HS-27A (cell line): Measurements from ENCODE around the gene KCNK16.

ENCODE experiments used
- DNase-seq: peaks from one replicate; pipeline ENCODE4 v3.0.0-alpha.2; 2012; ENCODE audit warnings: low read depth, missing footprints

Gene KCNK16

DNA sequence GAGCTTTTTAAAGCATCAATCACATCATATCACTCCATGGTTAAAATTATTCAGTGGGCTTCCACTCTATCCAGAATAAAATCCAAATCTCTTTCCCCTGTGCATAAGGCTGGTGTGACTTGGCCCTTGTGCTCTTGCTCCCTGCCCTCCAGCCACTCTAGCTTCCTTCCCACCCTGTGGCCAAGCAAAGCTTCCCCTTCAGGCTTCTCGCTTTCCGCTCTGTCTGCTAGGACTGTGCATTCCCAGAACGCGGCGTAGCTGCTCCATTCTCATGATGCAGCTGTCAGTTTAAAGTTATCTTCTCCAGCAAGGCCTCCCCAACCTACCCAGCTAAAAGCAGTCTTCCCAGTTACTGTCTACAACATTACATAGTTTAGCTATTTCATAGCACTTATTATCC is 19.4 kb upstream of the KCNK16 start:
- DNase-seq, result no peak

DNA sequence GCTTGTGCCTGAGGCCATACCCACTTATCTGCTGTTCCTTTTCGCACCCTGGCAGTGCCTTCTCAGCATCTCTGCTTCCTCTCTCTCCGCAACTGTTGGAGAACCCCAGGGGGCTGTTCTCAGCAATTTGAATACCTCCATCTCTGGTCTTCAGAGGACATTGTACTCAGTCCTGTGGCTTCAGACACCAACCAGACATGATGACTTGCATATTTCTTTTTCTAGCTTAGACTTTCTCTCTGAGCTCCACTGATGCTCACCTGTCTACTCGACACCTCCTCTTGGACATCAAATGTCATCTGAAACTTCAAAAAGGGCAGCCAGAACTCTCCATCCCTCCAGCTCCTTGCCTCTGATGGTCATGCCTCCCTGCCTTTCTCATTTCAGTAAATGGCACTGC is 18.9 kb upstream of the KCNK16 start:
- no peak for DNase-seq

DNA sequence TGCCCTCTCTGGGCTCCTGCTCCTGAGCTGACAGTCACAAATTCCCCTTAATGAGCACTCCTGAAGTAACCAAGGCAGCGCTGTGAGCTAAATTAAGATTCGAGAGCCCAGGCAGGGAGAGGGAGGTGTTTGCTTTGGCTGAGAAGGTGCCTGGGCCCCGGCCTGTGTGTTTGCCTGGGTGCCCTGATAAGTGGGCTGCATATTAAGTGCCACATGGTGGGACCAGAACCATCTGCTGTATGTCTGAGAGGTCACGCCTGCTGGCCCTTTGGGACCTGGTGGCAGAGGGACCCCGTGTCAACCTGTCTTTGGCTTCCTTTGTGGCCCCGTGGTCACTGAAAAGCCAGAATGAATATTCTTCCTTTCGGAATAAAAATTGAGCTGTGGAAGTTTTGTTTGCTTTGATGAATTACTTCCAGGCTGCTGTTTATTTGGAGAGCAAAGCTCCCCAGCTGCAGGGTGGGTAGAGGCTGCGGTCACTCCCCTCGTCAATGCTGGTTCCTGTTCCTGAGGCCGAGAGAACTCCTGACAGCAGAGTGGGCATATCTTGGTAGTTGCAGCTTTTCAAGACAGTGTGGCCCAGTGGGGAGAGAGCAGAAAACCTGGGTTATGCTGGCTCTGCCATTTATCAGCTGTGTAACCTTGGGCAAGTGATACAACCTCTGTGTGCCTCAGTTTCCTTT is 17.5 kb upstream of the KCNK16 start:
- no peak for DNase-seq

DNA sequence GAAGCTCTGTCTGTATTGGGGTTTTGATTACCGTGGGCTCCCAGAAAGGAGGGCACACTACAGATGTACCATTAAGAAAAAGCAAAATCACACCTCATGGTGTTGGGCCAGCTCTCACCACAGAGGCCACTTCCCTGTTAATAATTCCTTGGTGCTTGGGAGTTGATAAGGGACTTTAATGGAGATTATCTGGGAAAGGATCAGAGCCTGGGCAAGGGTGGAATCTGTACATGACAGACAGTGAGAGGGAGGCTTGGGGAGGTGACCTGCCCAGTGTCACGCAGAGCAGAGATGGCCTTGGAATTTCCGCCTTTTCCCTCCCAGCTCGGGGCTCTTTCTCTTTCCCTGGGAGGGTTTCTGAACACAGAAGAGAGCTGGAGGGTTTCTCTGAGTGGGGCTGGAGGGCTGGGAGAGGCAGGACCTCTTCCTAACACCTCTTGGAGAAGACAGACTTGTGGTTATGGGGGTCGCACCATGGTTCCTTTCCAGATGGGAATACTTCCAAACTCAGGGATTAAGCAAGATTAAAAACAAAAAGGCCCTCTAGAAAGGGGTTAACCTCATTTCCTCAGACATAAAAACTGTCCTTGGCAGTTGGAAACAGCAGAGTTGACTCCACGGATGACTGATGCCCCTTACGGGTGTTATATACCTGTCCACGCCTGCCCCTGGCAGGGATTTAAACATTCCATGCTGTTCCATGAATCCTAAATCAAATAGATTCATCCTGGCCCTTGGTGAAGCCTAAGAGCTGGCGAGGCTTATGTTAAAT is 16.8 kb upstream of the KCNK16 start:
- no peak for DNase-seq

DNA sequence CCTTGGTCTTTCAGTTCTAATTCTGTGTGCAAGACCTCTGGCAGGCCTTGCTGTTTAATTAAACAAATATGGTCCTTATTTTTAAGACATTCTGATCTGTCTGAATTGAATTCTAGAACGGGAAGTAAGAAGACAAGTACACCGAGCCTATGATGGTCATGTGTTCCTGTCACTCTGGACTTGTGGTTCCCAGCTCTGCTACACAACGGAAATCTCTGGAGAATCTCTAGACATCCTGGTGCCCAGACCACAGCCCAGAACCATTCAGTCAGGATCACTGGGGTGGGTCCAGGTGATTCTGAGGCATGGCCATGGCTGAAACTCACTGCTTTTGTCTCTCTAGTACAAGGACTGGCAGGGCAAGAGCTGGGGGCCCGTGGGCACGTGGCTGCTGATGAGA is 15.9 kb upstream of the KCNK16 start:
- no peak for DNase-seq

DNA sequence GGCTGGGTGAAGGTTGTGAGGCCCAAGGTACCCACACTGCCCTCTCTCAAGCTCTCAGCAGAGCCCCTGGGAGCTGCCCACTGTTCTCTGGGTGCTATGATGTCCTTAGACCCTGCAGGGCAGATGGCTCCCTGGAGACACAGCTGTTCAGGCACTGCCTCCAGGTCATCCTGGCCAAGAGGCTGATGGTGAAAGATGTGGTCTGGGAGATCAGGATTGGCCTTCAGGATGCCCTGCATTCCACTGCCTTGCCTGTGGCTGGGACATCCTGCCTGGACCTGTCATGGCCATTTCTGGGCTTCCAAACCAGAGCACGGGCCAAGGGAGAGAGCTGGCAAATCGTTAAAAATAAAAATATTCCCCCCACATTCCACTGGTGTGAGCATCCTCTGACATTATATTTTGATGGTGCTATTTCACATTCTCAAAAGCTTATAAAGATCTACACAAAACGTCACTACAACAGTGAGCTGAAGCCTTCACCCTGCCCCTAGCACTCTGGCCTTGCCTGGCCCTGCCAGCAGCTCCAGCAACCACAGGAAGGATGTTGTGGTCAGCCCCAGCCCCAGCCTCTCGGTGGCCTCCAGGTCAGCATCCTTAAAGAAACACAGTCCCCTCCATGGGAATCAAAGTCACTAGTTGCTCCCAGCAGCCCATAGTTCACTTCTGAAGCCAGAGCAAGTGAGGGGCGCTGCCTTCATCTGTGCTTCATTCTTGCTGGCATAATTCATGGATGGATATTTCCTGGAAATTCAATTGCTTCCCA is 13.5 kb upstream of the KCNK16 start:
- no peak for DNase-seq

DNA sequence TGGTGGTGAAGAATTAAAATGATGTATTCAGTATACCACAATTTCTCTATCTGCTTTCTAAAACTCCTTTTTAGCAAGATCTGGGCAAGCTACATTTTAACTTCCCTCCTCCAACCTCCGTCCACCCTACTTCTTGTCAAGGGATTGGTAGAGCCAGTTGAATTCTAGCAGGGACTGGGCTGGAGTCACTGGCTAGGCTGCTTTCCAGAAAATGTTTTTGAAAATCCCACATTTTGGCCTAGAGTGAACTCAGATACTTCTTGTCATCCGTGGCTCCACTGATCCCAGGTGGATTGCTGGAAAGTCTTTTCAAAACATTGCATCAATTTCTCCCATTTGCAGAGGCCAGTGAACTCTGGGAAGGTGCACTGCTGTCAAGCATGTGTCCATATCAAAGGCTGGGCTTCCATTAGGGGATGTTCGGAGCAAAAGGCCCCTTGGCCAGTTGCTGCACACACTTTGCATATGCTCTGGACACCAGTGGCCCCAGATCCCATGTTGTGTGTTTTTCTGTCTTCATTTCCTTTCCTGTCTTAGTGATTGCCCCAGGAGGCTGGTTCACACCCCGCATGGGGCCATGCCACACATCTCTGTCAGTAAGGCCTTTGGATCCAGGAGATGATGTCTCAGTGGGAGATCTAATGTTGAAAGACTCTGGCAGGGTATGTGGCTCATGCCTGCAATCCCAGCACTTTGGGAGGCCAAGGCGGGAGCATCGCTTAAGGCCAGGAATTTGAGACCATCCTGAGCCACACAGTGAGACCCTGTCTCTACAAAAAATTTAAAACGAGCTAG is 11.3 kb upstream of the KCNK16 start:
- DNase-seq, result no peak

DNA sequence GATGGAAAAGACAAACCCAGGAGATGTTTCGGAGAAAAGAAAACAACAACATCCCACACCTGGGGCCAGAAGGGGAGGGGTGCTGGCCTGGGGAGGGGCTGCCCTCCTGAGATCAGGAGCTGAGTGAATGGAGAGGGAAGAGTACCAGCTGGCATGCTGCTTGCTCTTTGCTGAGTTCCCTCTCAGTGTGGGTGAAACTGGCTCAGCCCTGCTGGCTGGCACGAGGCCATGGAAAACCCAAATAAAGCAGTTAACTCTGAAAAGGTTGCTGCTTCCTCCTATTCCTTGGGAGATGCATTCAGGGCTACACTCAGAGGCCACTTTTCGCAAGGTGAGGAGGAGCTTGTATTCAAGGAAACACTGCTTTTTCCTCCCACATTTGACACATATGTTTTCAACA is 8.0 kb upstream of the KCNK16 start:
- DNase-seq, result no peak

DNA sequence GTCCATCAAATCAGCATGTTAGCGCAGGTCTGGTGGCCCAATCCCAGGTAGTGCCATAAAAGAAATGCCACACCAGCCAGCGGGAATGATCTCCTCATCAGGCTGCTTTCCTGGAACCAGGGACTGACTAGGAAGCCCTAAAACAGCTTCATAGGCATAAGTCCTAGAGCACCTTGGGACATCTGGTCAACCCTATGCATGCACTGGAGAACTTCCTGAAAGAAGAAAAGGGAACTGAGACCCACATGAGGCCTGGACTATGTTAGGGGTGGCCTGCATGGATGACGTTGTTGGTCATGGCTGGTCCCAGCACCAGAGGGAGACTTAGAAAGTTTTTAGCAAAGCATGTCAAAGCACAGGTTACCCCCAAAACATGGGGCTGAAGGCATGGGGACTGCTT is 7.6 kb upstream of the KCNK16 start:
- DNase-seq, result no peak

DNA sequence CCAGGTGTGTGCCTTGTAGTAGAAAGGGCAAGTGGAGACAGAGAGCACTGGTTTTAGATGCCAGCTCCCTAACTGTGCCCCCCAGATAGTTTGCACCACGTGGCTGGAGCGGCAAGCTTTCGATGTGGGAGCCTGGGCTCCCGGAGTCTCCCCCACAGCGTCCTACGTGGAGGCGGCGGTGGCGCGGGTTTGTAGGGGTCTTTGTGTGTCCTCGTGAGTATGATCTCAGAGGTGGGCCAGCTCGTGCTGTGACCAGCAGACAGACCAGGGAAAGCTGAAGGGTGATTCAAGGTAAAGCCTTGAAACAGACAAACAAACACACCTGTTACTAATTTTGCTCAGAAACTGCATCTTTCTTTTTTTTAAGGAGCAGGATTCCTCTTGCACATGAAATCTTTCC is 5.6 kb upstream of the KCNK16 start:
- DNase-seq, result no peak

DNA sequence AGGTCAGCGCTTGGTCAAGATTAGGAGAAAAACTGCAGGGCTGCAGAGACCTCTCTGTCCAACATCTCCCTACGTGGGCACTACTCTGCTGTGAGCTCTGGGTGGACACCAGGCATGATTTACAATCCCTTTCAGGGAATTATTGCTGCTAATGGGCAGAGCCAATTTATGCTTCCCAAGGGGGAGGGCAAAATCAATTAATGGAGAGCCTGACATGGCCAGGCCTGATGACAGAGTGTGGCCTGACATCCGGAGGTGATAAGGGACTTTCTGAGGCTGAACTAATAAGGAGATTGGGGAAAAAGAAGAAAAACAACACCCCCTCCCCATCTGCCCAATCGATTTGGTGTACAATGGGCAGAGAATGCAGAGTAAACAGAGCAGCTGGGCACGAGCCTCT is 5.0 kb upstream of the KCNK16 start:
- no peak for DNase-seq

DNA sequence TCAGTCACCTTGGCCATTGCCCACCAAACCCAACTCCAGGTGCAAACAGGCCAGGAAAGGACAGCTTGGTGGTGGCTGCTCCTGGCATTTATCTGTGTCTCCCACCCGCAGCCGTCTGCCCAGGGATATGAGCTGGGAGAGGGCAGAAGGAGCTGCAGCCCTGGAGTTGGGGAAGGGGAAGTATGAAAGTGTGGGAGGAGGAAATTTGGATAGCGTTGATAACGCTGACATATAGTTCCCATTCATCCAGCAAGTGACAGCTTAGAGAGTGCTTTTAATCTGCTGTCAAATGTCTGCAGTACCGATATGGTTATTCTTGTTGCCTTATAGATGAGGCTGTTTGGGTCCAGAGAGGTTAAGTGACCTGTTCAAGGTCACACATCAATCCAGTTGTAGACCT is 741 bp downstream of the KCNK16 start:
- no peak for DNase-seq

DNA sequence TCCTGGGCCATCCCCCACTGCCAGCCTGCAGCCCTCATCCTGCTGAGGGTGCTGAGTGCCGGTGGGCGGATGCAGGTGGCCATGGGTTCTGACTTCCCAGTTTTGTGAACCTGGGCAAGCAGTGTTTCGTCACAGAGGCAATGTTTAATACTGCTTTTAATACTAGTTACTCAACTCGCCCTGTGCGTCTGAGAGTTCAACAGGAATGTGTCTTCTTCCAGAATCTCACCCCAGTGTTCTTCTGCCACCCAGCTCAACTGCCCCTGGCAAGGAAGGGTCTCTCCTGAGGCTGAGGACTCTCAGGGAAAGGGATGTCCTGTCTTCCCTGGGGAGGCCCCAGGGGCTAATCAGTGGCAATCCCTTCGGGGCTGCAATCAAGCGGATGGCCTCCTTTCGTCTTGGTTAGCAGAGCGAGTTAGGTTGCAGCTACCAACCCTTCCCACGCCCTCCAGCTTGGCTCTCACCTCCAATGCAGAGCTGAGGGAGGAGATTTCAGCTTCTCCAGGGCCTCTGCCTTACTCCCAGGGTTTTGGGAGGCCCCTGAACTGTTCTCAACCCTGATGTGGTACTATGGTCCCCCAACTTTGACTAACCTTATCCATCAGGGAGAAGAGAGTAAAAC is 2.0 kb downstream of the KCNK16 start:
- no peak for DNase-seq

DNA sequence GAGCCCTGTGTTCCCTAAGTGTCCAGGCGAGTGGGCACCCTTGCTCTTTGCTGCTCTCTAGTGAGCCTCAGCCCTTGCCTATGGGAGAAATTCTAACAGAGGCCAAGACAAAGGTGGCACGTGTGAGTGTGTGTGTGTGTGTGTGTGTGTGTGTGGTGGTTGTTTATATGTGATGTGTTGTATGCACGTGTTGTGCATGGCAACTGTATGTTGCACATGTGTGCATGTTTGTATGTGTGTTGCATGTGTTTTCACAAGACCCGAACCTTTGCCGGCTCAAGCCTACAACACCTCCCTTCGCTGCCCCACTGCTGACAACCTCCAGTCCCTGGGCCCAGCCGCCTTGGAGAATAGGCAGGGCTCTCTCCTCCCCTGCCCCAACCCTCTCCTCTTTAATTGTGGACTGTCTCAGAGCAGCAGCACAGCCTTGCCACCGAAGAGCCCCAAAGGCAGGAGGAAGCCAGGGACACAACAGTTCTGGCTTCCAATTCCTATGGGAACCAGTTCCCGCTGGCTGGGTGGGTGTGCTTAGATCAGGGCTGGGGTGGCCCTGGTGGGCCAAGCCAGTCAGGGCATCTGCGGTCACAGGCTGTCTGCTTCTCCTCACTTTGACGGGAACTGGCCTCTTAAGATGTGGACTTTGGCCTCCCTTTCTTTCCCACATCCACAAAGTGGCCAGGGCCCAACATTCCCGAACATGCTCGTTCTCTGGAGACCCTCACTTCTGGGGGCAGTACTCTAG is 2.7 kb downstream of the KCNK16 start:
- DNase-seq, result no peak

DNA sequence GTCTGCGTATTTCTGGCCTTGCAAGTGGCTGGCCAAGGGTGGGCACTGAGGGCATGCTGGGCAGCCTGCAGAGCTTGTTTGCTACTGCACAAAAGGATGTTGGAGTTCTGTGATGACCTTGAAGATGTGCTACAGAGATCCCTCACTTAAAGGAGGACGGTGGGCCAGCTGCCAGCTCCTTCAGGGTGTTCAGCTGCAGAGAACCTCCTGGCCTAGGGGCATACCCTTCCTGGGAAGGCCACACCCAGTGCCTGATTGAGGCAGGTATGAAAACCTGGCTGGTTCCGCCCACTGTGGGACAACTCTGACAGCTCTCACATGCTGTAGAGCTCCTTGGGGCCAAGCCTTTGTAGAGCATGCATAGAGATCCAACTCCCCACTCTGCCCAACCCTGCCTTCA is 5.2 kb downstream of the KCNK16 start:
- DNase-seq, result no peak

DNA sequence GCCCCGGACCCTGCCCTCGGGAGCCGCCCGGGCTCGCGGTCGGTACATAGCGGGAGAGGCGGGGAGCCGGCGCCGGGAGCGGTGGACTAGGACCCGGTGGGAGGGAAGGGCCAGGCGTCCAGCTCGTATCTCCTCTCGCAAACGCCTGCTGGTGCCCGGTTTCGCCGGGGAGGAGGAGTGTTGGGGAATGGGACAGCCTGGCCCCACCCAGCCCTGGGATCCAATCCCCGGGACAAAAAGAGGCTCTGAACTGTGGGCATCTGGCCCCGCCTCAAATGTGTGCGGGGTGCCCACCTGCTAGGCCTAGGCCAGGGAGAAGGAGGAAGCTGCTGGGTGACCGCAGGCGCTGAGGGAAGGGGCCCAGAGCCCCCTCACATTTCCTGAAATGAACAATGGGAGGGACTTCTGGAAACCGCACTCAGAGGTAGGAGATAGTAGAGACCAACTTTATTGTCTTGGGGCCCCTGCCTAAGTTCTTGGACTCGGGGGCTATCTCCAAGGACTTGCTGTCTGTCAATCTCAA is 8.2 kb downstream of the KCNK16 start, which contains the start of gene KCNK17:
KCNK17 (minus strand) TSS at position 147 of the 523 bp plus-strand sequence; CDS start at position 48, 99 bp downstream.
- no peak for DNase-seq

DNA sequence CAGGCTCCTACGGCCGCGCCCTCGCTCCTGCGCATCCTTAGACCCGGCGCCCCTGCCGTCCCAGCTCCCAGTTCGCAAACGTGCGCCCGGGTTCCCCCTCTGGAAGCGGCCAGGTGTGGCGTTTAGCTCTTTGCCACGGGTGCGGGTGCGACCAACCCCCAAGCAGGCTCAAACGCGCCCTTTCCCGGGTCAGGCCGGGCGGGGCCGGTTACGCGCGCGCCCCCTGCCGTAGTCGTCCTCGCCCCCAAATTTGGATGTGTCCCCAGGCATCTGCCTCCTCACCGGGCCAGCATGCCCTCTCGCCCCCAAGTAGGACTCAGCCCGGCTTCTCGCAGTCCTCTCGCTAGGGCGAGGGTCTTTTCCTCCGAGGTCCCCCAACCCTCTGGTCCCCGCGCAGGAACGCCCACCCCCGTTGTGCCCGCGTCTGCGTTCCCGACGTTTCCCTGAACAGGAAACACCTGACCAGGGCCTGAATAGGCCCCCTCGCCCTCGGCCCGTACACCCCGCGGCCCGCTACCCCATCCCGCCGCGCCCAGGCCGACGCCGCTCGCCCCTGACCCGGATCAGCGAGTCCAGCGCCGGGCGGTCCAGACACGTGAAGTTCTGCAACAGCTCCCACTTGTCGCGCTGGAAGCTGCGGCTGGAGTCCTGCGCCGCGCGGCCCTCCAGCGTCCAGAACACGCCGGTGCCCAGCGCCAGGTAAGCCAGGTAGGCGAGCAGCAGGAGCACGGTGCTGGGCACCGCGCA is 8.8 kb downstream of the KCNK16 start:
- DNase-seq, result no peak

DNA sequence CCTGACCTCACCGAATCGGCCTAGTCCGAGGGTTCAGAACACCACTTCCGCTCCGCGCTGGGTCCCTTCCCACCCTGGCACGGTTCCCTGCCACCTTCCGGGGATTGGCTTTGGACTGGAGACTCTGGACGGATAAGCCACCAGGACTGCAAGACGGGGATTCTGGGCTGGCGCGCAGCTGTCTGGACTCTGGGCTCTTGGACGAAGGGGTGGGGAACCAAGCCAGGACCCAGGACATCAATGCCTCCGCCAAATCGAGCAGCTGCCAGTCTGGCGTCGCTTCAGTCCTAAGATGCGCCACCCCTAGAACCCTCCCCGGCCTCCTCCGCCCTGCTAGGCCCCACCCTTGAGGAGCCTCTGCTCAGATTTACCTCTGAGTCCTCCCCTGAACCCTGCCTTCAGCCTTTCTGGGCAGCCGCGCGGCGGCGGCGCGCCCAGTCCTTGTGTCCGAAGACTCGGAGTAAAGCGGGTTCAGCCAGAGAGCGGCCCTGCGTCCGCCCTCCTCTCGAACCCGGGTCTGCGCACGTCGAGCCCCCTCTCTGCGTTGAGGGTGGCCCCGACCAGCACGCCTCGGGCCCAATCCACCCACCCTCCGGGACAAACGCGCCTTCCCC is 9.5 kb downstream of the KCNK16 start:
- DNase-seq, result no peak

DNA sequence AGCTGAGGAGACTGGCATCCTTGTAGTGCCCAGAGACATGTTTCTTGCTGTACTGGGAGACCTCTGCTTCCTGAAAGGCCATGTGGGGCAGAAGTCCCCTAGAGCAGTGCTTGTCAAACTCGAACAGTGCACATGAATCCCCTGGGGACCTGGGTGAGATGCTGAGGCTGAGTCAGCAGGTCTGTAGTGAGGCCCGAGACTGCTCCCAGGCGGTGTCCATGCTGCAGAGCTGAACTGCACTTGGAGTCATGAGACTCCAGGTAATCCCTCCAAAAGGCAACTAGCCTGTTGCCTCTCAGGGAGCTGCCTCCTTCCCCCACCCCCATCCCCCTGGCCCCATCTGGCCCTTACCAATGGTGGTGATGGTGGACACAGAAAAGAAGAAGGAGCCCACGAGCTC is 12.0 kb downstream of the KCNK16 start:
- DNase-seq, result no peak
